HG03135 (cell line): ENCODE measurements around the gene LIN37.

Source experiments
- ATAC-seq: cut with Tn5 transposase; IDR thresholded peaks from one replicate; pipeline ENCODE4 v1.9.1; 2021; ENCODE audit warnings: mild to moderate bottlenecking, moderate library complexity; ENCODE audit not compliant: unreplicated experiment

The LIN37 gene

GRCh38 chr19:35734273-35734672, 14.1 kb upstream of the LIN37 start:
- ATAC-seq: no peak

- no peak for ATAC-seq
Measured at GRCh38 chr19:35734889-35735288, 13.5 kb upstream of the LIN37 start.

GRCh38 chr19:35736913-35737886, 11.2 kb upstream of the LIN37 start:
- ATAC-seq: no peak

- ATAC-seq: no peak
Measured at GRCh38 chr19:35738021-35738886, 10.1 kb upstream of the LIN37 start.

DNA sequence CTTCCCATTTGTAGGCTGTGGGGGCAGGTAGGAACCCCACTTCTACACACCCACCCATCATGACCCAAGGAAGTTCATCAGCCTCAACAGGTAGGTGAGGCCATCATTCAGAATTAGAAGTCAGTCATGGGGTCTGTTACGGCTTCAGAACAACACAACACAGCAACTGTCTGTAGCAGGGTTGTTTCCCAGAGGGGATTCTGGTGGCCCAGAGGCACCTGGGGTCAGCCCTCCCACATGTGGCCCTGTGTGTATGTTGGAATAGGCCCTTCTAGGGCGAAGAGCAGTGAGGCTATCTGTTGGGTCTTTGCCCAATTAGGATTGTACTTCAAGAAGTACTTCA, 9.5 kb upstream of the LIN37 start:
- no peak for ATAC-seq

DNA sequence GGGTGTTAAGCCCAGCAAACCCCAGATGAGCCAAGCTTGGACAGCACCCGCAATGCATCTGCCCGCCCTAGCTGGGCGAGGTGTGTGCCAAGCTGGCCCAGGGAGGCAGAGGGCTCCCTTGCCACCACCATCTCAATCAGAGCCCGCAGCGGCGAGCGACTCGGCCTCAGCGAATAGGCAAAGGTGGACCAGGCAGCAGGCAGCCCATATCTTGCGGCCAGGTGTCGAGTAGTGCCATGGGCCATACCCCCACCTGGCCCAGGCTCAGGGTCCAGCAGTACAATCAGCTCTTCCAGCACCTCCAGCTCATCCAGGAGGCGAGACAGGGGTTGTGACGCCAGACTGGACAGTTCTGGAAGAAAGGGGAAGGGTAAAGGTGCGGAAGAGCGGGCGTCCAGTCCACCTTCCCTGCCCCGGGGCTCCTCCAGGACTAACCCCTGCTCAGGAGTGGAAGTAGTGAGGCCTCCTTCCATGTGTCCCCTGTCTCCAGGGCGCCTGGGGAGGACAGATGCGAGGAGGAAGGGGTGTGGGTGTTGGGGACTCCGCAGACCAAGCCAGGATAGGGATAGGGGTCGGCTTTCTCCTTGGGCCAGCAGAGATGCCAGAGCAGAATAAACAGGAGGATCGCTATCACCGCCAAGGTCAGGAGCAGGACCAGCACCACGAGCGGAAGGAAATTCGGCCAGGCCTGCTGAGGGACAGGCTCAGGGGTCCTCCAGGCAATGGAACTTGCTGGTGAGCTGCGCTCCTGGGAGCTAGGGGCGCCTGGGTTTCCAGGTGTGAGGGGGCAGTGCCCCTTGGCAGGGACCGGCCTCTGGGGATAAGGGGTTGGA, 8.9 kb upstream of the LIN37 start:
- ATAC-seq: no peak

GRCh38 chr19:35740108-35740422, 8.3 kb upstream of the LIN37 start:
- no peak for ATAC-seq

- peak; percentile 58 for ATAC-seq
Measured at GRCh38 chr19:35740423-35741202, 7.8 kb upstream of the LIN37 start.

DNA sequence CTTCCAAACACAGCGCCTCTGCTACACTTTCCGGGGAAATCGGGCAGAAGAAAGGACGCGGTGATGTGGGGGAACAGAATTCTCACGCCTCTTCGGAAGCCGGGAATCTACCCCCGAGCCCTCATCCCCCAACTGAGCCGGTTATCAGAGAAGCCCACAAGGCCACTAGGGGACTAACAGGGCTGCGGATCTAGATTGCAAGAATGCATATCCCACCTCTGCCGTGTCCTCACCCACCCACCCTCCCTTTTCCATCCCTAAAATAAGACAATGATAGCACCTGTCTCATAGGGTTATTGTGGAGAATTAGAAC, 7.2 kb upstream of the LIN37 start:
- ATAC-seq: no peak

DNA sequence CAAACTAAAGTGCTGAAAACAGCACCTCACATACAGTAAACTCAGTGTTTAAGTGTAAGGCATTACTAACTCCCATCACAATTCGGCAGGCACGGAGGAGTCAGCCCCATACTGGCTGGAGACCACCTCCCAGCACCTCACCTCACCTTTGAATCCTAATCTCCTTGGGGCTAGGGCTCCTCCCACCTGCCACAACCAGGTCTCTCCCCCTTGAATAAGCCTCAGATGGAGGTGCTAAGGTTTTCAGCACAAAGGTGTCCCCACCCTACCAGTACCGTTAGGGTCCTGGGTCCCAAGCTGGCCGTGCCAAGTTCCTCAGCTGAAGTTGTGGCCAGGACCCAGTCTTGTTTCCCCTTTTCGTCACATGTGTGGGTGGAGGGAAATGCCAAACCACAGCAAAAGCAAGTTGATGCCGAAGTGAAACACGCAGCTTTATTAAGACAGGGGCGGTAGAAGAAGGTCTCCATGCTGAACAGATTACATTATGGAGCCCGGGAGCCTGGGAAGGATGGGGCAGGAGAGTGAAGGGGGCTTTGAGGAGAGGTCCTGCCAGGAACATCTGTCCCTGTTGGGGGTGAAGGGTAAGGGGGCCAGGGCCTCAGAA, 6.2 kb upstream of the LIN37 start, which contains the start of gene IGFLR1:
Gene IGFLR1, minus strand, starts transcription at position 332 of the 604 bp plus-strand sequence. CDS start 1,272 bp downstream, outside the sequence.
- no peak for ATAC-seq

DNA sequence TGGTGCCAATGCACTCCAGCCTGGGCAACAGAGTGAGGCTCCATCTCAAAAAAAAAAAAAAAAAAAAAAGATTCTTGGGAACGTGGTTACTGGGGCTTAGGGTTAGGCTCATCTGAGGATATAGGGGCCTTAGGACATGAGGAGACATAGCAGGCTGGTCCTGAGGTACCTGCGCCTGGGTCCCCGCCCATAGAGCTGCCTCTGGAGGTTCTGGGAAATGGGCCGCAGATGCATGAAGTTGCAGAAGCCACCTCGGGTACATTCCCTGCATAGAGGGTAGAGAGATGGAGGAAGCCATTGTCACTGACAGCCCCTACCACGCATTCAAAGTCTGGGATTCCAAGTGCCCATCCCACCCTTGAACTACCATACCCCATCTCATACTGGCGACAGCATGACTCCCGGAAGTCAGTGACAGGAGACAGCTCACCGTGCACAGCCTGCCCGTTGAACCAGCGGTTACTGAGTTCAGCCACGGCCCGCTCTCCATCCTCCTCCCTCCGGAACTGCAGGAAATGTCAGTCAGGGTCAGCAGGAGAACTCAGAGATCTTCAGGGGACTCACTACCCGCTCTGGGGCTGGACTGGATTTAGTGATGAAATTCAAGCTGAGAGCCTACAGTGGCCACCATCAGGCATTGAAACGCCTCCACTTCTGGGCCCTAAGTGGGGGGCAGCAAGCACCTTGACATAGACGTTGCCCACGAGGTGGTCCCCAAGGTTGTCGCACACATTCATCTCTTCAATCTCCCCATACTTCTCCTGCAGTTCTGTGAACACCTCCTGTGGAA, 4.5 kb upstream of the LIN37 start:
- no peak for ATAC-seq

GRCh38 chr19:35744430-35745327, 3.7 kb upstream of the LIN37 start:
- ATAC-seq: peak; percentile 36

GRCh38 chr19:35745328-35746086, 2.9 kb upstream of the LIN37 start, which contains the start of the genes PSENEN and U2AF1L4:
PSENEN (plus strand) TSS chr19:35745651; CDS start chr19:35745931, 280 bp downstream.
U2AF1L4 (minus strand) TSS chr19:35745418; CDS start chr19:35745391, 27 bp downstream.
- peak; percentile 42 for ATAC-seq

GRCh38 chr19:35746087-35746462, 2.3 kb upstream of the LIN37 start:
- ATAC-seq: no peak

- no peak for ATAC-seq
Measured at GRCh38 chr19:35746531-35746930, 1.8 kb upstream of the LIN37 start.

DNA sequence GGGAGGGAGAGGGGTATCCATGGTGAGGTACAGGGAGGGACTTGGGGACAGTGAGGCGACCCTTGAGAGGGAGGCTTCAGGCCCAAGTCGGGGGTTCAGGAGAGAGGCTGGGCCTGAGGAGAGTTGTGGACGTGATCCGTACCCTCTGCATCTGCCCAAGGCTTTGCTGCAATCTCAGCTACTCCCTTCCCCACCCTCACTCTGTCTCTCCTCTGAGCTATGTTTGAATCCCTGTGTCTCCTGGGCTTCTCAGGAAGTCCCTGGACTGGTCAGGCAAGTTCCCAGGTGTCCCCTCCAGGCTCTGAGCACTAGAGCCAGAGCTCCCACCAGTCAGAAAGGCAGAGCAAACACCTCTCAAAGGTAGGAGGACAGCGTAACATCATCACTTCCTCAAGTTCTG, 1.8 kb downstream of the LIN37 start:
- no peak for ATAC-seq
